Activated gamma-delta T cell (primary cell): Measurements from ENCODE around the gene PELI2.
A peak's percentile ranks its signal among the peaks of the same experiment; 100 is the strongest.

Source experiments
- DNase-seq: peaks from one replicate; lab custom pipeline; 2025; lab: John Stamatoyannopoulos, UW

PELI2 gene

GRCh38 chr14:56119201-56119981 is 1.2 kb downstream of the PELI2 start:
- DNase-seq, result peak; percentile 37

DNA sequence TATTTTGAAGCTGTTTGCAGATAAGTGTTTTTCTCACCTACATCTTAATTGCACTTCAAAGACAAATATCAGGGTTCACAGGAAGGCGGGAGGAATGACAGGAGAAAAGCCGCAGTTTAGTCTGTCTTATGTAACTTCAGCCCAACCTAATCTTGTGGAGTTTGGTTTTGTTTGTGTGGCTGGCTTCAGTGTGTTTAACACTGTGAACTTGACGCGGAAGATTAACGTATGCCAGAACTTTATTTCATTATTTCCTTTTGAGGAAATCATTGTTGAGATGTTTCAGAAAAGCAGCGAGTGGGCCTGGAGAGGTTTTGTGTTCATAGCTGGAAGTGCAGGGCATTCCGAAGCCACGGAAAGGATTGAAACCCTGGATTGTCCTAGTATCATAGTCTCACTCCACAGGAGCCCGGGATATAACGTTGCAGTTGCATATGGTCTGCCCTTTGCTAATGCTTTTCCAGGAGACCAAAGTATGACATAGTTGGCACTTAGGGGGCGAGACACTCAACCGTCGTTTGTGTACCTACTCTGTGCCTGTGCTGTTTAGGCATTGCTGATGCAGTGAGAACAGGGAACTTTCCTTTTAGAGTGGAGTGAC is 2.0 kb downstream of the PELI2 start:
- DNase-seq, result no peak

DNA sequence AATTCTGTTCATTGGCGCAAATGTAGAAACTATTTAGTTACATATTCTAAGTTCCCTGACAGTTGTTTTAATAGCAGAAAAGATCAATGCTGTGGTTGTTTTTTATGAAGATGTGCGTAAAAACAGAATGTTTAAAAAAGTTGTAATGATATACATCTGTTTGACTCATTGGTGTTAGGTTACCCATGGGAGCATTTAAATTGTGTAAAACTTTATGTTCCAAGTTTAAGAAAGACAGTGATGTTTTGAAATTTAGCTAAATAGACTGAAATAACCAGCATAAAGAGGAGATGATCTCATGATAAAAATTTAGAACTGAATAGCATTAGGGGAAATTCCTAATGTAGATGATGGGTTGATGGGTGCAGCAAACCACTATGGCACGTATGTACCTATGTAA is 3.6 kb downstream of the PELI2 start:
- DNase-seq, result no peak

DNA sequence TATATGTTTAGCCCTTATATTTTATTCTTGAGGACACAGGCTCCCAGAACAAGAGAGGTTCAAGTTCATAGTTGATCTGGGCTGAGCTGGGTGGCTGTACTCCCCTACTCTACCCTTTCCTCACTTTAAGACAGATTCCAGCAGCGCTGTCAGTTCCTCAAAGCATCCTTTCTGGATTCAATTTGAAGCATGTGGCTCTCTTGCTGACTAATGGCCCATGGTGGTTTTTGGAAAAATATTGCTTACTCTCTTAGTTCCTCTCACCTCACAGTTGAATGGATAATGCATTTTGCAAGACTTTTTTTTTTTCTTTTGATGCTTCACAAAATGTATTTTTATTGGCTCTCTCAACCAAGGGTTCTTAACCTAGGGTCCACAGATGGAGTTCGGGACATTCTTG is 4.1 kb downstream of the PELI2 start:
- no peak for DNase-seq

DNA sequence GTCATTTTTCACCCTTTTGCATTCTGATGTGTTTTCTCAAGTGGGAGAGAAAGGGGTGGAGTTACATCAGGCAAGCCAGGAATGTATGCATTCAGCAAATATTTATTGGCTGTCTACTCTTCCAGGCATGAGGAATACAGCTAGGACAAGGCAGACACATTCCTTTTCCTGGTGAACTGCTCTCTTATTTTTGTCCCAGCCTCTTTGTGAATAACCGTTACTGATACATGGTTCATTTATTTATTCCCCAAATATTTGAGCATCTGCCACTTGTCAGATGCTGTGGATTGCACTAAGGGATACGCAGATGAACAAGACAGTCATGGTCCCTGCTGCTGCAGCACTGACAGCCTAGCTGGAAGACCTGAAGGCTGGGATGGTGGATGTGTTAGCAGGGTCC is 6.1 kb downstream of the PELI2 start:
- DNase-seq, result no peak

DNA sequence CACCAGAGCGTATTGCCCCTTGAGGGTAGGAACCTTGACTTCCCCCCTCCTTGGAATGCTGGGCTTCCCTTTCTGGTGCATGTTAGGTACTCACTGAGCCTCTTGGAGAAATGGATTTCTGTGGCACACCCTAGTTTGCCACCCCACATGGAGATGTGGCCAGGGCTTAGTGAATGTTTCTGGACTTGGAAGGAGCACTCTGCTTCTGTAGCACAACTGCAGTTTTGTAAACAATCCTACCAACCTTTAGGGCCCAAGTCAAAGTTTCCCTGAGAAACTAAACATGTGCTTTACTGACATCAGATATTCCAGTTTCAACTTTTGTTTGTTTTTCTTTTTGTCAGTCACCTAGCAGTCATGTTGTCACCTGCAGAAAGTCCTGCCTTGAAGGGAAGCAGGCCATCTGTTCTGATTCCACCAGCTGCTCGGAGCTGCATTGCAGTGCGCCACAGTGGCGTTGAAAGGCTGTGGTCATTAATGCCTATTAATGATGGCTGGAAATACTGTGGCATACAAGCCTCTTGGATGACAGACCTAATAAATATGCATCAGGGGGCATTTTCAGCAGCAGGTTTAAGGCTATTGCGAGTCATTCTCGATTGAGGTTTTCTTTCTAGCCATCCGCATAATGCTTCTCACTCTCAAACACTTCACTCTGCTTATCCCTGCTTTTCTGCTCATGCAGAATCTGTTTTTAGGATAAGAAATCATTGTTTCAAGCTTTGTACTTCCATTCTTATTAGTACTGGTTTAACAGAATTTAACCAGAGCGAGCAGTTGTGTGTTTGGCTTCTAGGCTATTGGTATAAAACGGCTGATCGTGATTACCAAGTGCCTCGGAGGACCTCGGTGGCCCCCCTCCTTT is 7.8 kb downstream of the PELI2 start:
- no peak for DNase-seq

DNA sequence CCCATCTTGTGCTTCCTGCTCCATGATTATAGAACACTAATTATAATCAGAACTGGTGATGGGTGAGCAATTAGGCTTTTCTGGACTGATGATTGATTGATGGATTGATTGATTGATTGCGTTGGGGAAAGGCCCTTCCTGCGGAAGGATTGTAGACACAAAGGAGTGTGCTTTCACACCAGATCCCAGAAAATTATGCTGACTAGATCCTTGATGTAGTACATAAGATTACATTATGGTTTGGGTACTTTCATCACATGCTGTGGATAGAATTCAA is 8.4 kb downstream of the PELI2 start:
- DNase-seq, result no peak

GRCh38 chr14:56127156-56127555 is 8.9 kb downstream of the PELI2 start:
- DNase-seq, result no peak

- DNase-seq, result no peak
Measured at GRCh38 chr14:56129092-56129491, 10.9 kb downstream of the PELI2 start.

- no peak for DNase-seq
Measured at GRCh38 chr14:56129933-56130332, 11.7 kb downstream of the PELI2 start.

- no peak for DNase-seq
Measured at GRCh38 chr14:56131004-56131864, 13.0 kb downstream of the PELI2 start.

GRCh38 chr14:56131865-56132833 is 13.9 kb downstream of the PELI2 start:
- no peak for DNase-seq

GRCh38 chr14:56133547-56133946 is 15.3 kb downstream of the PELI2 start:
- no peak for DNase-seq

DNA sequence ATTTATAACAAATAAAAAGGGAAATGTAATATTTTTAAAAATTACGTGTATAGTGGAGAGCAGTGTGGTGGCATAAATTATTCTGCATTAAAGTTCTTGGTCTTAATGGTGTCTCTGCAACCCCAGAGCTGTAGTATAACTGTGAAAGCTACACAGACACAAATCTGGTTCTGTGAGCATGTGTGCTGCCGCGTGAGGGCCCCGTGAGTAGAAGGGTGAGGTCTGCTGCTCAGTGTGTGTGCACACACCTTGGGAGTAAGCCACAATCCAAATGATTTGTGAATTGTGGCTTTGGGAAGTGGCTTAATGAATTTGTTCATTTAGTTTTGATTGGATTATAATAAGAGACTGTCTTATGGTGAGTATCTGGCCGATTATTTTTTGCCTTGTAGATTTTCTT is 16.8 kb downstream of the PELI2 start:
- no peak for DNase-seq

DNA sequence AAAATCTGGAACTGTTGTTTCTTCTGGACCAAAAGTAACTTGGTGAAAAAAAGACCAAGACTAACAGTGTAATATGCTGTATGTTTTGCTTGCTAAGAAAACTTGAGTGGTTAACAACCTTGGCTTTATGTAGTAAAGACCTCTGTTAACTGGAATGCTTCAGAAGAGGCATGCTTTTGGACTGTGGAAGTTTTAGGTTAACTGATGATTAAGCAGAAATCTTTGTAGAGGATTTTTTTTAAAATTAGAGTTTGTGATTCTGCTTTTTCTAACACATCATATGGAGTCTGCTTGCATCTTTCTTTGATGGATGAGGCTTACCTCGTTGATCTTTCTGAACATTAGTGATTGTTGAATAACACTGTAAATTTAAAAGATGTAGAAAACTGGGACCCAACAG is 17.5 kb downstream of the PELI2 start:
- no peak for DNase-seq

GRCh38 chr14:56136571-56137452 is 18.6 kb downstream of the PELI2 start:
- no peak for DNase-seq

DNA sequence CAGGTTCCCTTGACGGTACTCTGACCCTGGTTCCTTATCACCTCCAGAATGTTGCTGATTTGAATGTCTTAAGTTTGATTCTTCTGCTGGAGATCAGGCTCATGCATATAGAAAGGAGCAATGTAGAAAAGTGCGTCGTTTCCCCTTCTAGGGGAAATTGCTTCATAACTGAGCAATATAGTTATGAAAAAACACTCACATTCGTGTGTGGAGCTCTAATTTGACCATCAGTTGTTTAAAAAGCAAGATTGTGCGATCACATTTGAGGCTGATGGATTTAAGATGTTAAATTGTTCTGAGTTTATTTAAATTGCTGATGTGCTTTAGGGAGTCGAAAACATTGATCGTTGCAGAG is 19.2 kb downstream of the PELI2 start:
- no peak for DNase-seq

GRCh38 chr14:56137849-56138248 is 19.6 kb downstream of the PELI2 start:
- no peak for DNase-seq

GRCh38 chr14:56138928-56139327 is 20.7 kb downstream of the PELI2 start:
- no peak for DNase-seq

GRCh38 chr14:56142314-56142713 is 24.1 kb downstream of the PELI2 start:
- no peak for DNase-seq
